HG02588 (cell line): ENCODE data around the gene CAMK1.

Experiments used
- ATAC-seq: cut with Tn5 transposase; IDR thresholded peaks from one replicate; pipeline ENCODE4 v1.9.1; 2021; ENCODE audit warnings: mild to moderate bottlenecking, moderate library complexity; ENCODE audit not compliant: unreplicated experiment

CAMK1 gene

DNA sequence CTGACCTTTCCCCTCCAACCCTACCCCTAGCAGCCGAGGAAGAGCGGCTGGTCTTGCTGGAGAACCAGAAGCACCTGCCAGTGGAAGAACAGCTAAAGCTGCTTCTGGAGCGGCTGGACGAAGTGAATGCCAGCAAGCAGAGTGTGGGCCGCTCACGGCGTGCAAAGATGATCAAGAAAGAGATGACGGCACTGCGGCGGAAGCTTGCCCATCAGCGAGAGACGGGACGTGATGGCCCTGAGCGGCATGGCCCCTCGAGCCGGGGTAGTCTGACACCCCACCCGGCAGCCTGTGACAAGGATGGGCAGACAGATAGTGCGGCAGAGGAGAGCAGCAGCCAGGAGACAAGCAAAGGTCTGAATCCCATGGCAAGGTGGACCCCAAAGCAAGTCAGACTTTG lies 26.2 kb downstream of the CAMK1 start:
- ATAC-seq, result no peak

- no peak for ATAC-seq
Observed at GRCh38 chr3:9742560-9742959, 27.2 kb downstream of the CAMK1 start.

GRCh38 chr3:9739181-9739580 lies 30.6 kb downstream of the CAMK1 start:
- no peak for ATAC-seq

DNA sequence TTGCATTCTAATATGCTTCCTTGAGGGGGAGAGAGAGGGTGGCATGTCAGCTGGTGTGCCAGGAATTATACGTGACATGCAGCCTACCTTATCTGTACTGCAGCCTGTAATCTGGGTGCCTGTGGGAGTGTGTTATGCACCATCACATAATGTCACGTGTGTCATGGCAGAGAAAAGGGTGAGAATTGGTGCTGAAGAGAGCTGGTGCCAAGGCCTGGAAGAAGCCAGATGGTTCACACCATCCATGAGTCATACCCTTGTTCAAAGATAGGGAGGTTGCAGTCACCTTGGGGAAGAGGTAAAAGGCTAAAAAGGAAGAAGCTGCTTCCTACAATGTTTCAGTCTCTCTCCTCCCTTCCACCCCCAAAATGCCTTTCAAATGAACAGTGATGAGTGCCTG lies 32.9 kb downstream of the CAMK1 start:
- no peak for ATAC-seq

DNA sequence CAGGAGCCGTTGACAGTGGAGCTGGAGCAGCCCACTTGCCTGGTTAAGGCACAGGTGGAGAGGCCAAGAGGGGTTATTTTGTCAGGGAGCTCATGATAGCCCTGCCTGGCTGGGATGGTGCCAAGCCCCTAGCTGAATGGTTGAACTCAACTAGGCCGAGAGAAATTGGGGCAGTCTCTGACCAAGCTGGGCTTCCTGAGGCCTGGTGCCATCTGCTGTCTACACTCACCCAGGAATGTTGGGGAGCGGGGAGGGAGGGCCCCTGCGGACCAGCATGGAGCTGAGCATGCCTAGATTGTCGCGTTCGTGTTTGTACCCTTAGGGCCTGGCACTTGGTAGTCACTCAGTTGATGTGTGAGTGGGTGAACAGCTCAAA lies 37.0 kb downstream of the CAMK1 start:
- ATAC-seq, result no peak

DNA sequence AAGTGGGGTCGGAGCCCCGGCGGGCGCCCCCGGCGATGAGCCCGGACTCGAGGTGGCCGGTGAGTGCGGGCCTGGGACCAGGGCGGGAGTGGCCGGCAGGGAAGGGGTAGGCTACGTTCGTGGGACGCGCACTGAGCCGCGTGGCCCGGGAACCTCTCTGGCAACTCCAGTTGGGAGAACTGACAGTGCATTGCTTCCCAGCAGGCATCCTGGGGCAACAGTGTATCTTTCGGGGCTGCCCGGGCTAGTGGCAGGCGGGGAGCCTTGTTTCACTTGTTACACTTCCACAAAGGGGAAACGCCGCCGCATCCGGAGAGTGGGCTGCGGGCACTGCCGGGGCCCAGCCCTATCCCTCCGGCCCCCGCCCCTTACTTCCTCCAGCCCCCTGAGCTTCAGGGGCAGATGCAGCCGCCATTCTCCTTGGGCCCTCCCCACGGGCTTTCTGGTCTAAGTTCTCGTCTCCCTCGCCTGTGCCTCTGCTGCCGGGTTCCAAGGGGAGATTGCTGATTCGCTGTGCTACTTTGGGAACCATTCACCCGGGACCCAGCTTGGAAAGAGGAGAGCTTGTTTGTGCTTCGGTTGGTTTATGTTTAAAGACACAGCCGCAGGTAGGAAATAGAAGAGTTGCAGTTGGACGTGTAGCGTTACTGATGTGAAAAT lies 37.5 kb downstream of the CAMK1 start:
- ATAC-seq, result peak; percentile 9

DNA sequence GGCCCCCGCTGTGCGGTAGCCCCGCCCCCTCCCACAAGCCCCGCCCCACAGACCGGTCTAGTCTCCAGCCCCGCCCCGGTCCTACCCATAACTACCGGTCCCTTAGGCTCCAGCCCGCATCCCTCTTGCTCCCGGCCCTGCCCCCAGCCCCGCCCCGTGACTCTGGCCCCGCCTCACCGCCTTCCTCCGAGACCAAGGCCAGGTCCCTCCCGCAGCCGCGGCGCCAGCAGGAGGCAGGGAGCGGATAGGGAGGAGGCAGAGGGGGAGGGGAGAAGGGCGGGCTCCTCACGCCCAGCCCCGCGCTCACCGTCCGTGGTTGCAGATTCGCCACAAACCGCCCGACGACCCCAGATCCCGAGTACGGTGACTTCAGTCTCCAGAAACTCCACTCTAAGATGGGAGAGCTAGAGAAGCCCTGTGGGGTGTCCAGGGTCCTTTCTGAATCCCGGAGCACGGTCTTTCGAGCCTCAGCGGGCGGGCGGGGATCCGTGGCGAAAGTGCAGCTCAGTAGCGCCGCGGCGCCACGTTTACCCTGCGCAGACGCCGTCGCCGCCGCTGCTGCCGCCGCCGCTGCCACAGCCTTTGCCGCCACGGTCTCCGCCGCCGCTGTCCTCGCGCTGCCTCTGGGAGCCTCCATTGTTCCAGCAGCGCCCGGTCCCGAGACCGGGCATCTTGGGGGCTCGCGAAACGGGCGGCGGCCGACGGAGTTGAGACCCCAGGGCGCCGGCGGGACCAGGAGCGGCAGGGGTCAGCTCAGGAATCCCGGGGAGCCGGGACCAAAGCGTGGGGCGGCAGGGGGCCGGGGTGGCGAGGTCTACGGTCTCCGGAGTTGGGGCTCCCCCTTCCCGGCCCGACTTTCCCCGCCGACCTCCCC lies 38.3 kb downstream of the CAMK1 start, which contains the start of gene BRPF1:
Gene BRPF1, plus strand, starts transcription at position 530 of the 874 bp plus-strand sequence. CDS start 2,406 bp downstream, outside the sequence.
- peak; percentile 92 for ATAC-seq

GRCh38 chr3:9730657-9731205 lies 39.0 kb downstream of the CAMK1 start:
- peak; percentile 35 for ATAC-seq

DNA sequence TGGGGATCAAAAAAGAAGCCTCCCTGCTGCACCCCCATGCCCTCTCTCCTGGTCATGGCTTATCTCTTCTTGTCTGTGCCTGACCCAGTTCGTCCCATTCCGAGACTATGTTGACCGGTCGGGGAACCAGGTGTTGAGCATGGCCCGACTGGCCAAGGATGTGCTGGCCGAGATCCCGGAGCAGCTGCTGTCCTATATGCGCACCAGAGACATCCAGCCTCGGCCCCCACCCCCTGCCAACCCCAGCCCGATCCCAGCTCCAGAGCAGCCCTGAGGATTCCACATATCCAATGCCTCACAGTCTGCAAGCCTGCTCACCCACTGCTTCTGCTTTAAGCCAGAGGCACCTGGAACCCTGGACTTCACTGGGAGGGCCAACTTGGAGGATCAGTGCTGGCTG lies 40.3 kb downstream of the CAMK1 start:
- ATAC-seq, result no peak

GRCh38 chr3:9727743-9728142 lies 42.0 kb downstream of the CAMK1 start:
- ATAC-seq, result no peak

- ATAC-seq, result no peak
Observed at GRCh38 chr3:9727041-9727595, 42.6 kb downstream of the CAMK1 start.

GRCh38 chr3:9725775-9726515 lies 43.8 kb downstream of the CAMK1 start:
- no peak for ATAC-seq

- ATAC-seq, result no peak
Observed at GRCh38 chr3:9721700-9722060, 48.1 kb downstream of the CAMK1 start.

GRCh38 chr3:9721015-9721699 lies 48.6 kb downstream of the CAMK1 start:
- ATAC-seq, result no peak

- ATAC-seq, result no peak
Observed at GRCh38 chr3:9718118-9718517, 51.6 kb downstream of the CAMK1 start.

DNA sequence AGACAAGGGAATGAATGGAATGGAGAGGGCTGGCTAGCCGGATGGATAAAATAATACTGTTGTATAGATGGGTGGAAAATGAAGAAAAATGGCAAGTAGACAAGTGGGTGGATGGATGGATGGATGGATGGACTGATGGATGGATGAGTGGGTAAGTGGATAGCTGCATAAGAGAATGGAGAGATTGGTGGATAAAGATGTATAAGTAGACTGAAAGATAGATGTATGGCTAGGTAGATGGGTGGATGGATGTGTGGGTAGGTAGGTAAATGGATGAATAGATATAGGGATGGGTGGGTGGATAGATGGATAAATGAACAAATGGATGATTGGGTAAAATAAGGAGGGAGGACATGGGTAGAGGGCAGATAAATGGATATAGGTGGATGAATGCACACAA lies 52.2 kb downstream of the CAMK1 start:
- no peak for ATAC-seq

DNA sequence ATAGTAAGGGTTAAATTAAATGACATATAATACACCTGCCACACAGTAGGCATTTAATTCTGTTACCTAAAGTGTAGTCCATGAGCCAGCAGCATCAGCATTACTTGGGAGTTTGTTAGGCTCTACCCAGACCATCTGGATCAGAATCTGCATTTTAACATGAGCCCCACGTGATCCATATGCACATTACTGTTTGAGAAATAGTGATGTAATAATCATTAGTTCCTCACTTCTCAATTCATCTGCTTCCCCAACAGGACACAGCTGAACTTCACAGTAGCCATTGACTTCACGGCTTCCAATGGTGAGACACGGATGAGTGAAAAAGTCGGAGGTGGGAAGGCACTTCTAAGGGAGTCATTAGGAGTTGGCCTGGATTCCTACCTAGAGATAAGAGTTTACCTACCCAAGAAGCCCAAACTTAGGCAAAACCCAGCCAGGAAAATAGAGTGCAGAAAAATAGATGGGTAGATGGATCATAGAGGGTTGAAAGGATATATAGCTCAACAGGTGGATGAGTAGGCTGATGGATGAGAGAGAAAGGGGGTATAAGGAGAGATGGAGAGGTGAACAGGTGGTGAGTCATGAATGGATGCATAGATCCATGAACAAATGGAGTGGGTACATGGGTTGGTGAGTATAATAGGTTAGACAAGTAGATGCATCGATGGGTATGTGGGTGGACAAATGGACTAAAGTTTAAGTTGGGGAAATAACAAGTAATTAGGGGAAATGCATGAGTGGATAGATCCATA lies 52.8 kb downstream of the CAMK1 start:
- no peak for ATAC-seq

GRCh38 chr3:9715764-9716437 lies 53.8 kb downstream of the CAMK1 start:
- no peak for ATAC-seq

DNA sequence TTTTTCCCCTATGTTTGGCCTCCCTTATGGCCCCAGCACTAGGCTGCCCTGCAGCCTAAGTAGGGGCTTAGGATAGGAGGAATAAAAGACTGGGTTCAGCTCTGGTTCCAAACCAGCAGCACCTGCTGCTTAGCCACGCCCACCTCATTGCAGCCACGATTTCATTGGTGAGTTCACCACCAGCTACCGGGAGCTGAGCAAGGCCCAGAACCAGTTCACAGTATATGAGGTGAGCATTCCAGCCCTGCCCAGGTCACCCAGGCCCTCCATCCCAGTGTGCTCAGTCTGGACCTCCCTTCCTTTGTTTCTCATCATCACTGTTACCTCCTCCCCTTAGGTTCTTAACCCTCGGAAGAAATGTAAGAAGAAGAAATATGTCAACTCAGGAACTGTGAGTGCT lies 54.6 kb downstream of the CAMK1 start:
- ATAC-seq, result no peak
